ENCODE measurements around the gene NPAT.
A peak's percentile ranks its signal among the peaks of the same experiment; 100 is the strongest.
"Not testable (repeated sequence)": the region's sequence is repeated elsewhere in the genome, so short reads cannot be mapped to it uniquely, and the experiment has no call there.

NPAT gene

GRCh38 chr11:108132993-108133538, 89.4 kb downstream of the NPAT start:
- H3K4me2 ChIP-seq (ENCODE audit: low read length, poor library complexity, severe bottlenecking); H3K14ac ChIP-seq (ENCODE audit: low read length in 2 of 2); H2AFZ ChIP-seq (ENCODE audit: low read depth, low read length); H3K27me3 ChIP-seq (ENCODE audit: control insufficient read depth in 1 of 2, insufficient read depth in 1 of 2, low read length in 2 of 2); H3K4me3 ChIP-seq (ENCODE audit: insufficient read depth in 1 of 2, low read depth in 1 of 2, low read length in 2 of 2); DNase-seq; H3K9ac ChIP-seq (ENCODE audit: low read length); H2BK5ac ChIP-seq (ENCODE audit: low read depth, low read length, poor library complexity, severe bottlenecking); H4K91ac ChIP-seq (ENCODE audit: low read length); H3K27ac ChIP-seq (ENCODE audit: low read length, poor library complexity, severe bottlenecking); H2AK5ac ChIP-seq (ENCODE audit: low read length, severe bottlenecking); H3K9me3 ChIP-seq (ENCODE audit: control insufficient read depth, low read length); H2BK12ac ChIP-seq (ENCODE audit: low read length in 2 of 2); H3K23ac ChIP-seq (ENCODE audit: low read length in 2 of 2); H3K18ac ChIP-seq (ENCODE audit: low read depth in 1 of 2, low read length in 2 of 2); H3K4me1 ChIP-seq (ENCODE audit: control insufficient read depth, insufficient read depth, low read depth, low read length); H4K8ac ChIP-seq (ENCODE audit: low read length); H2BK15ac ChIP-seq (ENCODE audit: low read depth, poor library complexity, severe bottlenecking); H2BK120ac ChIP-seq (ENCODE audit: low read depth, low read length): not testable (repeated sequence)
- peaks cover 11% of the 10 kb centered on the region for H3K79me1 ChIP-seq (replicated peaks; ENCODE audit: low read length, poor library complexity, severe bottlenecking)
- H3K4ac ChIP-seq (ENCODE audit: low read depth in 1 of 2, low read length in 2 of 2), result peak overlapping the region; percentile 28 to 64
- WGBS, result 96% methylated on average over 2 of the region's 2 CpGs
- H3K36me3 ChIP-seq (ENCODE audit: control insufficient read depth in 1 of 2, insufficient read depth in 2 of 2, low read depth in 1 of 2, low read length in 2 of 2), result peaks cover 10 to 46% of the 10 kb centered on the region in 2 experiments

GRCh38 chr11:108131993-108132392, 90.4 kb downstream of the NPAT start:
- H3K9me3 ChIP-seq (ENCODE audit: control insufficient read depth, low read length), result no peaks in the 10 kb centered on the region
- WGBS, result 100% methylated on average over 1 of the region's 1 CpG
- no peak for DNase-seq
- H3K27ac ChIP-seq (ENCODE audit: low read length, poor library complexity, severe bottlenecking), result no peak overlapping the region
- H4K8ac ChIP-seq (ENCODE audit: low read length), result no peak overlapping the region
- H3K4me3 ChIP-seq (ENCODE audit: insufficient read depth in 1 of 2, low read depth in 1 of 2, low read length in 2 of 2), result no peak overlapping the region
- no peak overlapping the region for H2BK12ac ChIP-seq (ENCODE audit: low read length in 2 of 2)
- H3K27me3 ChIP-seq (ENCODE audit: control insufficient read depth in 1 of 2, insufficient read depth in 1 of 2, low read length in 2 of 2), result no peaks in the 10 kb centered on the region
- peaks cover 10 to 47% of the 10 kb centered on the region in 2 experiments for H3K36me3 ChIP-seq (ENCODE audit: control insufficient read depth in 1 of 2, insufficient read depth in 2 of 2, low read depth in 1 of 2, low read length in 2 of 2)
- H3K4me2 ChIP-seq (ENCODE audit: low read length, poor library complexity, severe bottlenecking), result no peak overlapping the region
- H3K23ac ChIP-seq (ENCODE audit: low read length in 2 of 2), result no peak overlapping the region
- no peak overlapping the region for H2BK120ac ChIP-seq (ENCODE audit: low read depth, low read length)
- H2BK5ac ChIP-seq (ENCODE audit: low read depth, low read length, poor library complexity, severe bottlenecking), result no peak overlapping the region
- H3K18ac ChIP-seq (ENCODE audit: low read depth in 1 of 2, low read length in 2 of 2), result no peak overlapping the region
- H2AK5ac ChIP-seq (ENCODE audit: low read length, severe bottlenecking), result no peak overlapping the region
- peaks cover 2% of the 10 kb centered on the region for H3K4me1 ChIP-seq (ENCODE audit: control insufficient read depth, insufficient read depth, low read depth, low read length)
- H4K91ac ChIP-seq (ENCODE audit: low read length), result no peak overlapping the region
- no peak overlapping the region for H3K9ac ChIP-seq (ENCODE audit: low read length)
- no peak overlapping the region for H2AFZ ChIP-seq (ENCODE audit: low read depth, low read length)
- H3K4ac ChIP-seq (ENCODE audit: low read depth in 1 of 2, low read length in 2 of 2), result no peak overlapping the region
- H3K14ac ChIP-seq (ENCODE audit: low read length in 2 of 2), result no peak overlapping the region
- peaks cover 12% of the 10 kb centered on the region for H3K79me1 ChIP-seq (replicated peaks; ENCODE audit: low read length, poor library complexity, severe bottlenecking)
- no peak overlapping the region for H2BK15ac ChIP-seq (ENCODE audit: low read depth, poor library complexity, severe bottlenecking)

GRCh38 chr11:108128772-108129171, 93.7 kb downstream of the NPAT start:
- H2AK5ac ChIP-seq (ENCODE audit: low read length, severe bottlenecking), result no peak overlapping the region
- H3K4ac ChIP-seq (ENCODE audit: low read depth in 1 of 2, low read length in 2 of 2), result no peak overlapping the region
- no peak overlapping the region for H3K27ac ChIP-seq (ENCODE audit: low read length, poor library complexity, severe bottlenecking)
- H2BK12ac ChIP-seq (ENCODE audit: low read length in 2 of 2), result no peak overlapping the region
- no peak overlapping the region for H2BK5ac ChIP-seq (ENCODE audit: low read depth, low read length, poor library complexity, severe bottlenecking)
- H3K4me2 ChIP-seq (ENCODE audit: low read length, poor library complexity, severe bottlenecking), result no peak overlapping the region
- no peak overlapping the region for H3K14ac ChIP-seq (ENCODE audit: low read length in 2 of 2)
- peaks cover 18% of the 10 kb centered on the region for H3K79me1 ChIP-seq (replicated peaks; ENCODE audit: low read length, poor library complexity, severe bottlenecking)
- no peak overlapping the region for H4K91ac ChIP-seq (ENCODE audit: low read length)
- H2BK120ac ChIP-seq (ENCODE audit: low read depth, low read length), result no peak overlapping the region
- no peak overlapping the region for H3K4me3 ChIP-seq (ENCODE audit: insufficient read depth in 1 of 2, low read depth in 1 of 2, low read length in 2 of 2)
- peaks cover 2% of the 10 kb centered on the region for H3K4me1 ChIP-seq (ENCODE audit: control insufficient read depth, insufficient read depth, low read depth, low read length)
- H3K18ac ChIP-seq (ENCODE audit: low read depth in 1 of 2, low read length in 2 of 2), result no peak overlapping the region
- no peak overlapping the region for H4K8ac ChIP-seq (ENCODE audit: low read length)
- no peak for DNase-seq
- WGBS, result 90% methylated on average over 2 of the region's 2 CpGs
- no peak overlapping the region for H3K9ac ChIP-seq (ENCODE audit: low read length)
- H3K36me3 ChIP-seq (ENCODE audit: control insufficient read depth in 1 of 2, insufficient read depth in 2 of 2, low read depth in 1 of 2, low read length in 2 of 2), result peaks cover 8 to 21% of the 10 kb centered on the region in 2 experiments
- H3K9me3 ChIP-seq (ENCODE audit: control insufficient read depth, low read length), result no peaks in the 10 kb centered on the region
- no peak overlapping the region for H2BK15ac ChIP-seq (ENCODE audit: low read depth, poor library complexity, severe bottlenecking)
- H2AFZ ChIP-seq (ENCODE audit: low read depth, low read length), result no peak overlapping the region
- H3K23ac ChIP-seq (ENCODE audit: low read length in 2 of 2), result no peak overlapping the region
- H3K27me3 ChIP-seq (ENCODE audit: control insufficient read depth in 1 of 2, insufficient read depth in 1 of 2, low read length in 2 of 2), result no peaks in the 10 kb centered on the region

- Histone ChIP-seq H3K79me1 (replicated peaks; ENCODE audit: low read length, poor library complexity, severe bottlenecking) (peaks cover 18% of the 10 kb centered on the region), H3K4me3 (ENCODE audit: insufficient read depth in 1 of 2, low read depth in 1 of 2, low read length in 2 of 2) (no peak overlapping the region), H3K4me1 (ENCODE audit: control insufficient read depth, insufficient read depth, low read depth, low read length) (peaks cover 3% of the 10 kb centered on the region), H3K9ac (ENCODE audit: low read length) (no peak overlapping the region), H3K36me3 (ENCODE audit: control insufficient read depth in 1 of 2, insufficient read depth in 2 of 2, low read depth in 1 of 2, low read length in 2 of 2) (peaks cover 2 to 7% of the 10 kb centered on the region in 2 experiments), H3K4ac (ENCODE audit: low read depth in 1 of 2, low read length in 2 of 2) (no peak overlapping the region), H2BK5ac (ENCODE audit: low read depth, low read length, poor library complexity, severe bottlenecking) (no peak overlapping the region), H2BK12ac (ENCODE audit: low read length in 2 of 2) (no peak overlapping the region), H3K27me3 (ENCODE audit: control insufficient read depth in 1 of 2, insufficient read depth in 1 of 2, low read length in 2 of 2) (no peaks in the 10 kb centered on the region), H4K91ac (ENCODE audit: low read length) (no peak overlapping the region), H2BK120ac (ENCODE audit: low read depth, low read length) (no peak overlapping the region), H2AFZ (ENCODE audit: low read depth, low read length) (no peak overlapping the region), H2AK5ac (ENCODE audit: low read length, severe bottlenecking) (no peak overlapping the region), H3K27ac (ENCODE audit: low read length, poor library complexity, severe bottlenecking) (no peak overlapping the region), H3K4me2 (ENCODE audit: low read length, poor library complexity, severe bottlenecking) (no peak overlapping the region), H3K23ac (ENCODE audit: low read length in 2 of 2) (no peak overlapping the region), H3K9me3 (ENCODE audit: control insufficient read depth, low read length) (no peaks in the 10 kb centered on the region), H4K8ac (ENCODE audit: low read length) (no peak overlapping the region), H3K14ac (ENCODE audit: low read length in 2 of 2) (no peak overlapping the region), H2BK15ac (ENCODE audit: low read depth, poor library complexity, severe bottlenecking) (no peak overlapping the region), H3K18ac (ENCODE audit: low read depth in 1 of 2, low read length in 2 of 2) (no peak overlapping the region)
- no peak for DNase-seq
- WGBS, result 94% methylated on average over 5 of the region's 5 CpGs
These were observed 97.3 kb downstream of the NPAT start for GRCh38 chr11:108125096-108125495.
